Sigmoid colon (tissue), 7 donors: ENCODE results near the gene ACOX3. TPM values are rescaled to one million over a fixed set of nuclear protein-coding genes. Genes with fewer than 3 reads are reported as not detected.

Source experiments
- DNase-seq: peaks from one replicate; pipeline ENCODE4 v3.0.0-alpha.2; 2019
- H3K27ac ChIP-seq, 4 donors: fragments of 200-600 bp; sonication (generic); one replicate each; pipeline ENCODE4 v1.5.1; 2016 to 2019; ENCODE audit warnings: mild to moderate bottlenecking in 1 of 4
- H3K27me3 ChIP-seq, 3 donors: fragments of 200-600 bp; sonication (generic); one replicate each; pipeline ENCODE4 v1.5.1; 2019; ENCODE audit warnings: mild to moderate bottlenecking in 1 of 3
- H3K36me3 ChIP-seq, 4 donors: fragments of 200-600 bp; sonication (generic); one replicate each; pipeline ENCODE4 v1.5.1; 2016 to 2019
- H3K4me1 ChIP-seq, 4 donors: fragments of 200-600 bp; sonication (generic); one replicate each; pipeline ENCODE4 v1.5.1; 2017 to 2019
- H3K4me3 ChIP-seq, 4 donors: fragments of 200-600 bp; sonication (generic); one replicate each; pipeline ENCODE4 v1.5.1; 2017 to 2019; ENCODE audit warnings: mild to moderate bottlenecking in 2 of 4, moderate library complexity in 1 of 4
- H3K9me3 ChIP-seq, 4 donors: fragments of 200-600 bp in 3 of 4; sonication (generic) in 3 of 4; one replicate each; pipeline versions ENCODE4 v1.5.1 to v1.6.1; 2013 to 2019
- EP300 ChIP-seq, 4 donors: sonication (generic); formaldehyde crosslinking; IDR thresholded peaks; one replicate each; pipeline ENCODE4 v1.6.1; 2017; ENCODE audit warnings: antibody characterized with exemption in 4 of 4
- POLR2A ChIP-seq, 2 donors: fragments of 450-650 bp; IDR thresholded peaks; one replicate each; pipeline ENCODE4 v1.6.1; 2016; ENCODE audit warnings: antibody characterized with exemption in 2 of 2, mild to moderate bottlenecking in 2 of 2, moderate library complexity in 2 of 2
- POLR2AphosphoS5 ChIP-seq, 4 donors: sonication (generic); formaldehyde crosslinking; IDR thresholded peaks; one replicate each; pipeline ENCODE4 v1.6.1; 2017; ENCODE audit warnings: antibody characterized with exemption in 4 of 4
- WGBS, 2 donors: extraction: QIAGEN DNeasy Blood & Tissue Kit; methylation state at CpG; one replicate each; pipeline ENCODE4 v1.1.7; 2013; 5-methylcytosine and 5-hydroxymethylcytosine counted together
- intact Hi-C: fragments of 100-400 bp; cut with DNase I; formaldehyde crosslinking; loops from one replicate; pipeline ENCODE4 v1.15.1; 2023
- polyA plus RNA-seq, 3 donors: library from polyadenylated mRNA; stranded (reverse); fragments of 200-250 nt; gene quantifications; one replicate each; pipeline ENCODE4 v1.2.3, GENCODE V29; 2013
- total RNA-seq, 4 donors: library from RNA; depleted of rRNA; stranded (reverse); fragments of >200 nt; gene quantifications; one replicate each; pipeline ENCODE4 v1.1.0, GENCODE V29; 2016
- TF ChIP-seq, protein P1 (sequence below), 4 experiments: fragments of 450-650 bp in 3 of 4; fragments of 200-600 bp in 1 of 4; IDR thresholded peaks; one replicate each; pipeline ENCODE4 v1.5.1; 2016 to 2019; ENCODE audit warnings: antibody characterized with exemption in 4 of 4, mild to moderate bottlenecking in 3 of 4, moderate library complexity in 2 of 4
- donor health status: healthy with polysubstance abuse.
- donor health status: Bipolar disorder and iron deficiency.
- donor health status: healthy.

ACOX3 gene
- total and polyA plus RNA-seq, 7 donors, result 8.4 to 51.0 (median 24.8) TPM

- intact Hi-C loops, result no loop called here
- no peak for TF ChIP-seq POLR2A (IDR thresholded peaks at IDR 0.05)
- TF ChIP-seq, protein P1, sequence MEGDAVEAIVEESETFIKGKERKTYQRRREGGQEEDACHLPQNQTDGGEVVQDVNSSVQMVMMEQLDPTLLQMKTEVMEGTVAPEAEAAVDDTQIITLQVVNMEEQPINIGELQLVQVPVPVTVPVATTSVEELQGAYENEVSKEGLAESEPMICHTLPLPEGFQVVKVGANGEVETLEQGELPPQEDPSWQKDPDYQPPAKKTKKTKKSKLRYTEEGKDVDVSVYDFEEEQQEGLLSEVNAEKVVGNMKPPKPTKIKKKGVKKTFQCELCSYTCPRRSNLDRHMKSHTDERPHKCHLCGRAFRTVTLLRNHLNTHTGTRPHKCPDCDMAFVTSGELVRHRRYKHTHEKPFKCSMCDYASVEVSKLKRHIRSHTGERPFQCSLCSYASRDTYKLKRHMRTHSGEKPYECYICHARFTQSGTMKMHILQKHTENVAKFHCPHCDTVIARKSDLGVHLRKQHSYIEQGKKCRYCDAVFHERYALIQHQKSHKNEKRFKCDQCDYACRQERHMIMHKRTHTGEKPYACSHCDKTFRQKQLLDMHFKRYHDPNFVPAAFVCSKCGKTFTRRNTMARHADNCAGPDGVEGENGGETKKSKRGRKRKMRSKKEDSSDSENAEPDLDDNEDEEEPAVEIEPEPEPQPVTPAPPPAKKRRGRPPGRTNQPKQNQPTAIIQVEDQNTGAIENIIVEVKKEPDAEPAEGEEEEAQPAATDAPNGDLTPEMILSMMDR (IDR thresholded peaks at IDR 0.05), result no peak
- no peak for TF ChIP-seq EP300 (IDR thresholded peaks at IDR 0.05)
- TF ChIP-seq POLR2AphosphoS5 (IDR thresholded peaks at IDR 0.05), result no peak
- Histone ChIP-seq H3K4me3 (no peak overlapping the region), H3K27ac (no peak overlapping the region), H3K36me3 (peaks cover 0 to 34% (median 5%) of the 10 kb centered on the region in 4 donors), H3K4me1 (peaks cover 0 to 27% (median 20%) of the 10 kb centered on the region in 4 donors), H3K9me3 (no peaks in the 10 kb centered on the region), H3K27me3 (no peaks in the 10 kb centered on the region)
- DNase-seq, result no peak
- WGBS, 2 donors, result 86 to 92% methylated on average over 12 of the region's 12 CpGs
These were observed 72.5 kb downstream of the ACOX3 start for GRCh38 chr4:8368061-8368481.

GRCh38 chr4:8366601-8367000 is 73.9 kb downstream of the ACOX3 start:
- Histone ChIP-seq H3K9me3 (no peaks in the 10 kb centered on the region), H3K36me3 (peaks cover 0 to 25% (median 5%) of the 10 kb centered on the region in 4 donors), H3K27me3 (no peaks in the 10 kb centered on the region), H3K4me3 (no peak overlapping the region), H3K4me1 (peaks cover 0 to 27% (median 20%) of the 10 kb centered on the region in 4 donors), H3K27ac (no peak overlapping the region)
- TF ChIP-seq POLR2AphosphoS5 (IDR thresholded peaks at IDR 0.05), result no peak
- no peak for TF ChIP-seq POLR2A (IDR thresholded peaks at IDR 0.05)
- TF ChIP-seq EP300 (IDR thresholded peaks at IDR 0.05), result no peak
- TF ChIP-seq, protein P1 (IDR thresholded peaks at IDR 0.05), result no peak
- 88 to 92% methylated on average over 17 of the region's 17 CpGs for WGBS, 2 donors
- intact Hi-C loops, result no loop called here
- no peak for DNase-seq

- Histone ChIP-seq H3K9me3 (no peaks in the 10 kb centered on the region), H3K4me1 (peaks cover 0 to 20% (median 14%) of the 10 kb centered on the region in 4 donors)
- intact Hi-C loops, result no loop called here
These were observed 74.6 kb downstream of the ACOX3 start for GRCh38 chr4:8365951-8366350.

GRCh38 chr4:8365353-8365752 is 75.2 kb downstream of the ACOX3 start:
- intact Hi-C loops, result no loop called here
- TF ChIP-seq, protein P1 (IDR thresholded peaks at IDR 0.05), result no peak
- TF ChIP-seq POLR2A (IDR thresholded peaks at IDR 0.05) (no peak), POLR2AphosphoS5 (IDR thresholded peaks at IDR 0.05) (no peak), EP300 (IDR thresholded peaks at IDR 0.05) (no peak)
- H3K36me3 ChIP-seq, result peaks cover 0 to 25% (median 5%) of the 10 kb centered on the region in 4 donors

More at GRCh38 chr4:8365951-8366350, 74.6 kb downstream of the ACOX3 start:
- no peaks in the 10 kb centered on the region for H3K27me3 ChIP-seq
- TF ChIP-seq POLR2AphosphoS5 (IDR thresholded peaks at IDR 0.05) (no peak), POLR2A (IDR thresholded peaks at IDR 0.05) (no peak), EP300 (IDR thresholded peaks at IDR 0.05) (no peak)
- TF ChIP-seq, protein P1 (IDR thresholded peaks at IDR 0.05), result no peak
- H3K36me3 ChIP-seq, result peaks cover 0 to 25% (median 5%) of the 10 kb centered on the region in 4 donors
- H3K27ac ChIP-seq, result no peak overlapping the region
- 90 to 91% methylated on average over 11 of the region's 11 CpGs for WGBS, 2 donors
- no peak for DNase-seq
- no peak overlapping the region for H3K4me3 ChIP-seq

More at GRCh38 chr4:8365353-8365752, 75.2 kb downstream of the ACOX3 start:
- Histone ChIP-seq H3K4me1 (peaks cover 0 to 14% (median 8%) of the 10 kb centered on the region in 4 donors), H3K9me3 (no peaks in the 10 kb centered on the region), H3K27me3 (no peaks in the 10 kb centered on the region), H3K27ac (no peak overlapping the region), H3K4me3 (no peak overlapping the region)
- no peak for DNase-seq
- 89 to 91% methylated on average over 13 of the region's 13 CpGs for WGBS, 2 donors
